SK-N-SH (cell line): ENCODE measurements around the gene ERCC2.

Source experiments
- CHD2 ChIP-seq: fragments of 150-350 bp; IDR thresholded peaks from 2 replicates; pipeline ENCODE4 v1.6.1; 2018; ENCODE audit warnings: low read length; ENCODE audit not compliant: partially characterized antibody
- CTCF ChIP-seq: fragments of 200-600 bp; sonication (generic); IDR thresholded peaks from 2 replicates; pipeline ENCODE4 v1.6.1; 2017; ENCODE audit warnings: antibody characterized with exemption, mild to moderate bottlenecking, moderate library complexity
- EP300 ChIP-seq, 2 experiments: IDR thresholded peaks; 2 replicates each; pipeline versions ENCODE4 v1.4.0 to v1.6.1; 2012; ENCODE audit warnings: borderline replicate concordance in 1 of 2, low read depth in 1 of 2, low read length in 1 of 2
- GABPA ChIP-seq: IDR thresholded peaks from 2 replicates; pipeline ENCODE4 v1.4.0; 2012; ENCODE audit warnings: low read depth, mild to moderate bottlenecking
- MAX ChIP-seq: IDR thresholded peaks from 2 replicates; pipeline ENCODE4 v1.4.0; 2012; ENCODE audit warnings: low read depth
- POLR2AphosphoS5 ChIP-seq: IDR thresholded peaks from 2 replicates; pipeline ENCODE4 v1.6.1; 2012; ENCODE audit warnings: low read depth, low read length
- REST ChIP-seq: IDR thresholded peaks from 2 replicates; pipeline ENCODE4 v1.6.1; 2012; ENCODE audit warnings: mild to moderate bottlenecking, low read depth, low read length, moderate library complexity
- RFX5 ChIP-seq: IDR thresholded peaks from 2 replicates; pipeline ENCODE4 v1.6.1; 2012; ENCODE audit warnings: mild to moderate bottlenecking, improper control_type of control experiment, low read length
- RXRA ChIP-seq: IDR thresholded peaks from 2 replicates; pipeline ENCODE4 v1.4.0; 2012; ENCODE audit warnings: low read depth, mild to moderate bottlenecking, borderline replicate concordance
- SMC3 ChIP-seq: IDR thresholded peaks from 2 replicates; pipeline ENCODE4 v1.6.1; 2012; ENCODE audit warnings: low read depth, low read length, improper control_type of control experiment
- TAF1 ChIP-seq: IDR thresholded peaks from 2 replicates; pipeline ENCODE4 v1.6.1; 2012; ENCODE audit warnings: low read depth, mild to moderate bottlenecking, low read length, moderate library complexity, borderline replicate concordance
- USF1 ChIP-seq: IDR thresholded peaks from 2 replicates; pipeline ENCODE4 v1.4.0; 2012; ENCODE audit warnings: low read depth, borderline replicate concordance
- USF2 ChIP-seq: fragments of 150-350 bp; IDR thresholded peaks from 2 replicates; pipeline ENCODE4 v1.6.1; 2017; ENCODE audit warnings: antibody characterized with exemption, low read length, low read depth, borderline replicate concordance

- no peak for TF ChIP-seq RFX5
- no peak for TF ChIP-seq CTCF
- TF ChIP-seq SMC3: no peak
- TF ChIP-seq USF2: no peak
- TF ChIP-seq RXRA: no peak
- no peak for TF ChIP-seq GABPA
- no peak for TF ChIP-seq EP300 (IDR thresholded peaks at IDR 0.05; ENCODE audit: borderline replicate concordance in 1 of 2, low read depth in 1 of 2, low read length in 1 of 2)
- TF ChIP-seq MAX: no peak
- TF ChIP-seq CHD2: no peak
- no peak for TF ChIP-seq TAF1
- TF ChIP-seq REST: no peak
- TF ChIP-seq USF1: no peak
- no peak for TF ChIP-seq POLR2AphosphoS5
These were observed 13.0 kb downstream of the ERCC2 start for GRCh38 chr19:45357445-45357783.
